ENCODE results near the gene DNAJC16.

The DNAJC16 gene

DNA sequence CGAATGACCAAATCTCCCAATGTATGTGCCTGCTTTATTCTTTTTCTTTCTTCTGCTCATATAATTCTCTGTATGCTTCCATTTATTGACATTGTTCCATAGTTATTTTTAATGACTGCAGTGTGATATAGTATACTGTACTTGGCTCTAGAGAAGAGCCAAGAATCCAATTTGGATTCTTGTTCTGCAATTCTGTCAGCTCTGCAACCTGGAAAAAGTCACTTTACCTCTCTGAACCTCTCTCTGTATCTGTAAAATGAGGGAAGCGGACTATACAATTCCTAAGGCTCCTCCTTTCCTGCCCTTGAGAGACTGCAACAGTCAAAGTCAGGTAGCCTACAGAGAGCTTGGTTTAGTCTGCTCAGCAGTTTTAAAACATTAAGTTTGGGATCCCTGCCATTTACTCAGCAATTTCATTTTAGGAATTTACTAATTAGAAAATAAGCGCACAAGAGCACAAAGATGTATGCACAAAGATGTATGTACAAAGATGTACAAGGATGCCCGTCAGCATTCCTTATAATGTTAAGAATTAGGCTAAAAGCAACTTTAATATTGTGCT is 14.7 kb downstream of the DNAJC16 start:
- no peak for DNase-seq

DNA sequence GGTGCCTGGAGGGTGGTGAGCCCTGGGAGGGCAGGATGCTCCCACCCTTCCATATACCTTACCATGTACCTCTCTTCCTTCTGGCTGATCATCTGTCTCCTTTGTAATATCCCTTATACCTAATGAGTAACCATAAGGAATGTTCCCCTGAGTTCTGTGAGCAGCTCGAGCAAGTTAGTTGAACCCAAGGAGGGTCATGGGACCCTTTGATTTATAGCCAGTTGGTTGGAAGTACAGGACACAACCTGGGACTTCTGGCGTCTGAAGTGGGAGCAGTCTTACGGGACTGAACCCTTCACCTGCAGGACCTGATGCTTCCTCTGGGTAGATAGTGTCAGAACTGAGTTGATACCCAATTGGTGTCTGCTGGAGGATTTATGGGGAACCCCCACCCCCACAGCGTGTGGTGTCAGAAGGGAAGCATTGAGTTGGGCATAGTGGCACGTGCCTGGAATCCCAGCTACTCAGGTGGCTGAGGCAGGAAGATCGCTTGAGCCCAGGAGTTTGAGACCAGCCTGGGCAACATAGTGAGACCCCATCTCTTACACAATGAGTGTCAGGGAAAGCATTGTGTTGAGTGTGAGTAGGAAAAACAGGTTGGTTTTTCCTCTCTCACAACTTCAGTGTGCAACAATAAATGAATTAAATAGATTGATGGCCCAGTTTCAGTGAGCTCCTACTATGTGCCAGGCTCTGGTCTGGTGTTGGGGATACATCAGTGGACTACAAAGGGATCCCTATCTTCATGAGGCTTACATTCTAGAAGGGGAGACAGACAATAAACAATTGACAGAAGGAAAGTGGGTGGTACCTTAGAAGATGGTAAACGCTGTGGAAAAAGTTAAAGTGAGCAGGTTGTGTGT is 16.0 kb downstream of the DNAJC16 start:
- no peak for DNase-seq

DNA sequence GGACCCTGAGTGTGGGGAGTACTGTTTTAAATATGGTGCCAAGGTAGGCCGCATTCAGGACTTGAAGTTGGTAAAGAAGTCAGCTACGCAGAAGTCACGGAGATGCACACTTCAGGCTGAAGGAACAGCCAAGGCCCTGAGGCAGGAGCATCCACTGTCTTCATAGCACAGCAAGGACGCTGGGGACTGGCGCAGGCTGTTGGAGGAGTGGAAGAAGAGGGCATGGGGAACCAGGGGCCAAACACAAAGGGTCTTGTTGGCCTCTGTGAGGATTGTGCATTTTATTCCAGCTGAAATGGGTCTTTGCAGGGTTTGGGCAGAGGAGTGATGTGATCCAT is 16.6 kb downstream of the DNAJC16 start:
- no peak for DNase-seq

DNA sequence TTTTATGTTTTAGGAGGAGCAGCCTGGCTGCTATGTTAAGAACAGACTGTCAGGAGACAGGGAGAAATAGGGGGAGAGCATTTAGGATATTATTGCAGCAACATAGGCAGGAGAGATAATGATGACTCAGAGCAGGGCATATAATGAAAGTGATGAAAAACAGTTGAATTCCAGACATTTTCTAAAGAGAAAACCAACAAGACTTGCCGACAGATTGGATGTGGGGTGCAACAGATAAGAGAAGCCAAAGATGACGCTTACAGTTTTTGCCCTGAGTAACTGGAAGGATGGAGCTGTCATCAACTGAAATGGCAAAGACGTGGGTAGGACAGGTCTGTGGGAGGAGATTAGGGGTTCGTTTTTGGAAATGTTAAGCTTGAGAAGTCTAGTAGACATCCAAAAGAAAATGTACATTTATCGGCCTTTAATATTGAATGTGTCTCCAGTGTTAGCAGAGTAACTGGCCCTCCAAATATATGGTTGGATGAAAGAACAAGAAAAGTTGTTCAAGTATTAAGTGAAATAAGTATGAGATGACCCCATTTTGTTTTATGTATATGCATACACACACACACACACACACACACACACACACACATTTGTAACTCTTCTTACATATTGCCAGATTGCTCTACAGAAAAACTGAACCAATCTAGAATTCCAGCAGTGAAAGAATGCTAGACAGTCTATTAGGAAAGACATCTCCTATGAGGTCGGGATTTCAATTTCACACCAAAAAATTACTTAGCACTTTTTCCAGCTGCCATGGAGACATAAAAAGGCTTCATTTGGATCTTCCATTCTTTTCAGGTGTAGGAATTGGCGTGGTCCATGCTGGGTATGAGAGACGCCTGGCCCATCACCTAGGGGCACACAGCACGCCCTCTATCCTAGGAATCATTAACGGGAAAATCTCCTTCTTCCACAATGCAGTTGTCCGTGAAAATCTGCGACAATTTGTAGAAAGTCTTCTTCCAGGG is 17.2 kb downstream of the DNAJC16 start:
- DNase-seq = no peak

DNA sequence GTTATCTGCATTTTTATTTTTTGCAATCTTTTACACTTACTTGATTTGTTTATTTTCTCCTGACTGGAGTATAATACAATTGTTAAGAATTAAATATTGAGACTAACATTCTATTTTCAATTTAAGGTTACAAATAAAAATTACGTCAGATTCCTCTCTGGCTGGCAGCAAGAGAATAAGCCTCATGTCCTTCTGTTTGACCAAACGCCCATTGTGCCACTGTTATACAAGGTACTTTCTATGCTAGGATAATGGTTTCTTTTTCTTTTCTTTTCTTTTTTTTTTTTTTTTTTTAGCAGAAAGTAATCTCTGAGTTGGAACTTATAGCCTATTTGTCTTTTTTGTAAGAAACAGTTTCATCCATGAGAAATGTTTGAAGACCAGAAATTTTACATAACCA is 20.0 kb downstream of the DNAJC16 start:
- DNase-seq = no peak

DNA sequence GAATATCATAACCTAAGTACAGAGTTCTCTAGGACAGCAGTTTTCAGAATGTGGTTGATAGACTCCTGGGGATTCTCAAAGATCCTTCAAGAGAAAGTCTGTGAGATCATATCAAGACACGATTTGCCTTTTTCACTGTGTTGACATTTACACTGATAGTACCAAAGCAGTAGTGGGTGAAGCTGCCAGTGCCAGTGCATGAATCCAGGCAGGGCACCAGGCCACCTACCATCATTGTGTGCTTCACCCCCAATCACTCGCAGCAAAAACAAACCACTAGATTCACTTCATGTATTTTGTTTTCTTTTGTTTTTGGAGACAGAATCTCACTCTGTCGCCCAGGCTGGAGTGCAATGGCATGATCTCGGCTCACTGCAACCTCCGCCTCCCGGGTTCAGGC is 23.9 kb downstream of the DNAJC16 start:
- no peak for DNase-seq

DNA sequence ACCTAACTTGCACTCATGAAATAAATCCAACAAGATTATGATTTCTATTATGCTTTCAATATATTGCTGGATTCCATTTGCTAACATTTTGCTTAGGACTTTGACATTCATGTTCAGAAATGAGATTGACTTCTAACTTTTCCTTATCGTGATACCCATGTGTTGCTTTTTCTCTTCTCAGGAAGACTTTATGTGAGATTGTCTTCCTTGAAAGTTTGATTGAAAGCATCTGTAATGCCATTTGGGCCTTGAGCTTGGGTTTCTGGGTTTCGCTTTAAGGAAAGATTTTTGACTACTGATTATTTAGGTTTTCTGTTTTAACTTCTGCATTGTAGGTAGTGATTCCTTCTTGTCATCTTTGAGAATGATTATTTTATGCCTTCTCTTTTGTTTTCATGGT is 30.4 kb downstream of the DNAJC16 start:
- no peak for DNase-seq

DNA sequence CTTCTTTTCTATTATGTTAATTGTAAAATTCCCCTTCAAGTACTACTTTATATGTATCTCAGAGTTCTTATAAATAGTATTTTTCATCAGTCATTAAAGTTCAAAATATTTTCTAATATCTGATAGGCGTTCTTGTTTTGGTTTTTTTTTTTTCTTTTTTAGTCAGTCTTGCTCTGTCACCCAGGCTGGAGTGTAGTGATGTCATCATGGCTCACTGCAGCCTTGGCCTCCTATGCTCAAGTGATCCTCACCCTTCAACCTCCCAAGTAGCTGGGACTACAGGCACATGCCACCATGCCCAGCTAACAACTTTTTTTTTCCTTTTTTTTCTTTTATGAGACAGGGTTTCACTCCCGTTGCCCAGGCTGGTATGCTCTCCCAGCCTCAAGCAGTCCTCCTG is 30.9 kb downstream of the DNAJC16 start:
- DNase-seq = no peak

DNA sequence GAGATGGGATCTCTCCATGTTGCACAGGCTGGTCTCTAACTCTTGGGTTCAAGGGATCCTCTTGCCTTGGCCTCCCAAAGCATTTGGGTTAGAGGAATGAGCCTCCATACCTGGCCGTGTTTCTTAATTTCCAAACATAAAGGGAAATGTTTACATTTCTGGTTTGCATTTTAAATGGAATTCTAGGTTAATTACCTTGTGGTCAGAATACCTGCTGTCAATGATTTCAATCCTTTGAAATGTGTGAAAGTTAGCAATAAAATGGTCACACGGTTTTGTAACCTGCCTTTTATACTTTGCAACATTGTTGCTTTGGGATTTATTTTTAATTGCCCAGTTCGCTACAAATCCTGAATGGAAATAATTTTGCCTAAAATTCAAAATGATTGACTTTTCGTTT is 31.9 kb downstream of the DNAJC16 start:
- no peak for DNase-seq

DNA sequence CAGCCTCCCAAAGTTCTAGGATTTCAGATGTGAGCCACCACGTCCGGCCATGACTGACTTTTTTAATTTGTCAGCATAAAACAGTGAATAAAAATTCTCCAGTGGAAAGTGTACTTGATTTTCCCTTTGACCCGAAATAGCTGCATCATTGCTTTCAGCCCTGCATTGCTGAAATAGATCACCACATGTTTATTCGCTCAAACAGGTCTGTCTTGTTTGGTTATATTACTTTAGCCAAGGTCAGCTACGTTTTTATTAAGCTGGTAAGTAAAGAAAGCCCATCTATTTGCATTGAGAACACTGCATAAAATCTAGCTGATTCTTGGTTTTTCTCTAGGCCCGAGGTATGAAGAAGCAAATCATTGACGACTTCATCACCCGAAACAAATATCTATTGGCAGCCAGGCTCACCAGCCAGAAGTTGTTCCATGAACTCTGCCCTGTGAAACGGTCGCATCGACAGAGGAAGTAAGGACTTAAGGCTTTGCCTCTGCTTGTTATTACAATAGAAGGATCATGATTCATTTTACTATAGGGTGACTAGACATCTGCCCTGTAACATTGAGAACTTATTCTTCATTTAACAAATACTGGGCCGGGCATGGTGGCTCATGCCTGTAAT is 32.7 kb downstream of the DNAJC16 start:
- DNase-seq = no peak

DNA sequence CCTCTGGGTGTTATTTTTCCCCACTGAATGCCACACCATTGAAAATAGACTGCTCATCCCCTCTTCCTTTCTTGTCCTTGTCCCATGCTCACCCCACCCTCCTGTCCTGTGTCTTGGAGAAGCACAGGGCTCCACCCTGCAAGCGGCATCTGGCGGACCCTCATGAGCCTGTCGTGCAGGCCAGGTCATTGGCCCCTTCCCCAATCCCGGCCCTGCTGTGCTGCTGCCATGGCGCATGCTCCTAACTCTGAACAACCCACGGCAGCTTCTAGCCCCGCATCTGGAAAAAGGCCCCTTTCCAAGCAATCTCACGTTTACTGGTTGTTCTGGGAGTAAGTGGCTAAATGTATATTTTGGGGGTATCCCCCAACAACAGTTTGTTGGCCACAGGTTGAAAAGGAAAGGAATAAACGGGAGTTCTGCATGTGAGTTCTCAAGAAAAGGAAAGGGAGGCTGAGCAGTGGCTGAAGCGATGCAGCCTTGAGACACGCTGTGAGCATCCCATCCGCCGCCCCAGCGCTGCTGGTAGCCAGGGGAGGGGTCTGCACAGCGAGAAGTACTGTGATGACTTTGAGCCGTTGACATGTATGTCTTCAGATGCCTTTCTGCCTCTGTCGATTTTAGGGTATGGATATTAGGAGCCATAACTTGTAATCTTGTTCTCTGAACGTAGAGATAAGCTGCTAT is 41.9 kb downstream of the DNAJC16 start:
- no peak for DNase-seq

DNA sequence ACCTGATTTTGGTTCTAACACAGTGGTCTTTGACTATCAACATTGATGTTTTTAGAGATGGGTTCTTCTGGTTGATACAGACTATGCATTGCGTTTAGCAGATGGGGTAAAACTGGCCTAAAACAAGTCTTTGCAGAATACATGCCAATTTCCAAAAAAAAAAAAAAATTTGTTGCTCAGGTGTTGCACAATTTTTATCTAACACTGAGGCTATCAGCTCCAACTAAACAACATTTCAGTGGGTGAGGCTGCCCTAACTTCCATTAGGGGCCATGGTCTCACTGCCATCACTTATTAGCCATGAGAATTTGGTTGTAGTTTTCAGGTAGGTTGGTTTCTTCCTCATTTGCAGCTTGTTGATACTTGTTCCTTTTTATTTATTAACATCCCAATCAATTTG is 44.2 kb downstream of the DNAJC16 start:
- no peak for DNase-seq

DNA sequence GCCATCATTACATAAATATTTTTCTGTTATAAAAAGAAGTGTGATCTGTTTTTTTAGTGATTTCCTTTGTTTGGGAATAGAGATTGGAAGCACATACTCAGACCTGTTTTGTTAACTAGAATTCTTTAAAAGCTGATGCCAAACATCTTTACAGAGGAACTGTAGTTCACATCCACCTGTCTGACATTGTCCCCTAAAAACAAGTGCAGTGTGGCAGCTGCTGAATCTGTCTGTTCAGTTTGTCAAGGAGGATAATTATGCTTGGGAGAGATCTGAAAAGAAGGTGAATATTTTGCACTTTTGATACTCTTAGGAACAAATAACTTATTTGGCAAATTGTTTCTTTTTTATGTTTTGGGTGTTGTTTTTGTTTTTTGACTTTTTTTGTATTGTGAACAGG is 44.6 kb downstream of the DNAJC16 start:
- DNase-seq = no peak

DNA sequence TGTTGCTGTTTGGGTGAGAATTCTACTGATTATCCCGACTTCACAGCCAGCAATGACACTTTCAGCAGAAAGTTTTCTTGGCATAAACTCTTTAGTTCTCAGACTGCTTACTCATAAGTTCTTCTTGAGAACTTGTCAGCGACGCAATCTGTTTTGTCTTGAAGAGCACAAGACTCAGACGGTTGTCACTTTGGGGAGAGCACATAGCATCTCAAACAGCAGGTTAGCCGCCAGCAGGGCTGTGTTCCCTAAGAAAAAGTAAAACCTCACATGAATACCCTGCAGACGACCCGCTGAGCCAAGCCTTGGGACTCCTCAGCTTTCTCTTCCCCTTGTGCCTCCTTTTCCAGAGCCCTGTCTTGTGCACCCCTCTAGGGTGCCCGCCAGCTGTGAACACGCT is 46.8 kb downstream of the DNAJC16 start:
- no peak for DNase-seq

DNA sequence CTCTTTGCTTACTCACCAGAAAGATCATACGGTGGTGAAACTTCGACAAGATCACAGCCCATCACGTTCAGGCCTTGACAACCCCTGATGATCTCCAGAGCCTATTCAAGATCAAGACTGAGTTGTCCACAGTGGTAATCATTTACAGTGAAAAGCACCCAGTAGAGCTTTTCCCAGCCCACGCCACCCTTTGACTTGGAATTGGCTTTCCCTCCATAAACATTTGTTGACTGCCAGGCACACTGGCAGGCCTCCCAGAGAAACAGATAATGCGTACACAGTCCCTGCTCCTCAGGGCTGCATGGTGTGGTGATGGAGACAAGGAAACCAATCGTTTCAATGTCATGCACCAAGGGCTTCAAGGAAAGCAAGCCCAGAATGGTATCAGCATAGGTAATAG is 48.1 kb downstream of the DNAJC16 start:
- no peak for DNase-seq

DNA sequence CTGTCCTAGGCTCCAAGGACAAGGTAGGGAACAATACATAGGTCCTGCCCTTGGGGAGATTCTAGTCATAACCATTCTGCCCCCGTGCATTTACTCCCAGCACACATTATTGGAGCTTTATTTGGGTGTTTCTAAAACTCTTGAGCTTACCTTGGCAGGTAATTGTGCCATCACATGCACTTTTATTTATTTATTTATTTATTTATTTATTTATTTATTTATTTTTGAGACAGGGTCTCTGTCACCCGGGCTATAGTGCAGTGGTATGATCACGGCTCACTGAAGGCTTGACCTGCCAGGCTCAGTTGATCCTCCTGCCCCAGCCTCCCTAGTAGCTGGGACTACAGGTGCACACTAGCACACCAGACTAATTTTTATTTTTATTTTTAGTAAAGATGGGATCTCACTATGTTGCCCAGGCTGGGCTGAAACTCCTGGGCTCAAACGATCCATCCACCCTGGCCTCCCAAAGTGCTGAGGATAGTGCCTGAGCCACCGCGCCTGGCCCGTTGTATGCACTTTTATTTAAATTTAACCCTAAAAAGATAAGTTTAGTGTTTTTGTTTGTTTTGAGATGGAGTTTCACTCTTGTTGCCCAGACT is 49.0 kb downstream of the DNAJC16 start:
- no peak for DNase-seq

DNA sequence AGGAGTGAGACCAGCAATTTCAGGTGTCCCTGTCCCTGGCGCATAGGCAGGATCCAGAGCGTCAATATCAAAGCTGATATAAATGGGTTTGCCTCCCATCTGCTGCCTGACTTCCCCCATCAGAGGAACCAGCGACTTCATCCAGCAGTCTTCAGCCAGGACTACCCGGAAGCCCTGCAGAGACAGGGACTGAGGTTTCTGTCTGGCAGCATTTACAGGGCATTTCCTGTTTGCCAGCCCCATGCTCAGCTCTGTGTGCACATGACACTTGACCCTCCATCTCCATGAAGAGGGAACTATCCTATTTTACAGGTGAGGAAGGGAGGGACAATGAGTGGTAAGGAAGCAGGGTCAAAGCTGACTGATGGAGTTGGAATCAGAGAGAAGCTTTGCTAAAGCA is 51.0 kb downstream of the DNAJC16 start:
- DNase-seq = no peak

DNA sequence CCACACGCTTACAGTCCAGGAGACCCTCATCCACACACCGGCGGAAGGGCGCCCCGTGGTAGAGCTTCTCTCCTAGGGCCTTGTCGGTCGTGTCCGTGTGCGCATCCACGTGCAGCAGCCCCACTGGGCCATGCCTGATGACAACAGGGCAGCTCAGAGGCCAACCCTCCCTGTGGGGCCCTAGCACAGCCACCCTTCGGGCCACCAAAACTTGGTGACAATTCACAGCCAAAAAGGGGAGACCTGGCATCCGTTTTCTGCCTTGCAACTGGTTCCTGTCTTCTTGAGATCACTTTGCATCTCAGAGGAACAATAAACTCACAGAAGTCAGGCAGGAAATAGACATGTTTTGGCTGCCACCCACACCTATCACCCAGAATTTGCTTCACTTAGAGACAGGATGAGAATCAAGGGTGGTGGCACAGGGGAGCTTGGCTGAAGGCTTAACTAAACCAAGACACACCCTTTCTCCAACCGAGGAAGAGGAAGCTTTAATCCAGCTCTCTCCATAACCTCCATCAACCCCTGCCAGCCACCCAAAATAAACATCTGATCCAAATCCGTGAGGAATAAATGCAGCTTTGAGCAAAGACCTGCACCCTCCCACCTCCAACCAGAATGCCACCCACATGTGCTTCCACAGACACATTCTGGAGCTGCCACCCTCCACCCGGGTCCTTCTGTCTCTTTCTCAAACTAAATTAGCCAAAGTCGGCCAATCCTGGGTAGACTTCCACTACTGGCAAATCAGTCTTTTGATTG is 52.5 kb downstream of the DNAJC16 start:
- DNase-seq = no peak

DNA sequence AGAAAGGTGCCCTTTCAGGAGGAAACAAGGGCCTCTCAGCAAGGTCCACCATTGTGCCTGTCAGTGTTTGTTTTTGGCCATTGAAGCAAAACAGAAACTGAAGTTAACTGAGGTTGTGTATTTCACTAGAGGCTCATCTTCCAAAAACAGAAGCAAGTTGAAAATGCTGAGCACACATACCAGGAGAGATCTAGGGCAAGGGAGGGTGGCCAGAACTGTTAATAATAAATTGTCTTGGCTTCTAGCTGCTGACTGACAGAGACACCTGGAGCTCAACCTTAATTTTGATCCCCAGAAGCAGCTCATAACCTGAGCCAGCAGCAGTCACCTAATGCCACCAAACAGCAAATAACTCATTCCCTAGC is 53.0 kb downstream of the DNAJC16 start:
- no peak for DNase-seq

DNA sequence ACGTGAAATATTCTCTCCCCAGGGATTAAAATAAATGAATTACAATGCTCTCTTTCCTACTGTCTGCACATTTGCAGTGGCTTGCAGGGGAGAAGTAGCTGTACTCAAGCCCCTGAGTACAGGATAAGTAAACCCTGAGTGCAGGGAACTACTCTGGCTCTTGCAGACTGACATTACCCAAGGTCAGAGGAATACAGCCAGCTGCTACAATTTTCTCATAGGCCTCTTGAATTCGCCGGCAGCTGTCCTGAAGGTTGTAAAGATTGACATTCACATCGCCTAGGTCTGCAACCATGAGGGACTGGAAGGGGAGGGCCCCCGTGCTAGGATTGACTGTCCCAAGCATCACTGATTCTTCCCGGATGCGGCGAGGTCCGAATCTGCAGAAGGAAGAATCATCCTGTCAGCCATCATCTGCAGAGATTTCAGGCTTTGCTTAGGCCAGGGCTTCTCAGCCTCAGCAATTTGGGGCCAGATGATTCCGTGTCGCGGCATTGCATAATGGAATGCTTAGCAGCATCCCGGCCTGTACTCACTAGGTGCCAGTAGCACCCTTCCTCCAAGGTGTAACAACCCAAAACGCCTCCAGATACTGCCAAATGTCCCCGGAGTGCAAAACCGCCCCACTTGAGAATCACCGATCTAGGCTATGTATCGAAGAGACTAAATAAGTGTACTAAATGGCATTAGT is 56.5 kb downstream of the DNAJC16 start:
- no peak for DNase-seq
